Esophagus (tissue), 2 donors: ENCODE data around the gene NOC4L. TPM values are rescaled to one million over a fixed set of nuclear protein-coding genes. Genes with fewer than 3 reads are reported as not detected.
A peak's percentile ranks its signal among the peaks of the same experiment; 100 is the strongest.
"Not testable (repeated sequence)": the region's sequence is repeated elsewhere in the genome, so short reads cannot be mapped to it uniquely, and the experiment has no call there.

ENCODE experiments used
- H3K27ac ChIP-seq, 2 donors: one replicate each; pipeline ENCODE4 v1.5.1; 2013; ENCODE audit warnings: low read depth in 2 of 2, mild to moderate bottlenecking in 2 of 2, inconsistent platforms in 1 of 2, low read length in 1 of 2, moderate library complexity in 1 of 2
- H3K27me3 ChIP-seq, 2 donors: one replicate each; pipeline ENCODE4 v1.6.1; 2013; ENCODE audit warnings: low read length in 2 of 2, control low read depth in 1 of 2, mild to moderate bottlenecking in 1 of 2; ENCODE audit not compliant: insufficient read depth in 2 of 2, control insufficient read depth in 1 of 2
- H3K36me3 ChIP-seq, 2 donors: one replicate each; pipeline ENCODE4 v1.6.1; 2013; ENCODE audit warnings: low read length in 1 of 2; ENCODE audit not compliant: control insufficient read depth in 2 of 2, insufficient read depth in 2 of 2
- H3K4me1 ChIP-seq, 2 donors: one replicate each; pipeline ENCODE4 v1.6.1; 2013; ENCODE audit warnings: low read length in 1 of 2; ENCODE audit not compliant: control insufficient read depth in 2 of 2, insufficient read depth in 2 of 2
- H3K4me3 ChIP-seq, 2 donors: one replicate each; pipeline ENCODE4 v1.5.1; 2013; ENCODE audit warnings: low read length in 2 of 2, mild to moderate bottlenecking in 2 of 2, low read depth in 1 of 2, moderate library complexity in 1 of 2
- H3K9me3 ChIP-seq, 2 donors: one replicate each; pipeline ENCODE4 v1.6.1; 2013; ENCODE audit warnings: mild to moderate bottlenecking in 2 of 2, low read depth in 1 of 2, low read length in 1 of 2, moderate library complexity in 1 of 2; ENCODE audit not compliant: control insufficient read depth in 2 of 2, insufficient read depth in 1 of 2
- WGBS, 2 donors: extraction: QIAGEN DNeasy Blood & Tissue Kit; methylation state at CpG; one replicate each; pipeline ENCODE4 v1.1.7; 2013; 5-methylcytosine and 5-hydroxymethylcytosine counted together
- polyA plus RNA-seq, 2 donors: library from polyadenylated mRNA; stranded (reverse); fragments of 200-250 nt; gene quantifications; one replicate each; pipeline ENCODE4 v1.2.3, GENCODE V29; 2013
- donor health status: healthy with polysubstance abuse.
- donor health status: Bipolar disorder and iron deficiency.

Gene NOC4L
- polyA plus RNA-seq, result 10 to 100 TPM; 20.6 to 22.7 TPM

GRCh38 chr12:132144115-132144809, at the start of gene NOC4L, which contains the start of gene DDX51:
Gene NOC4L (plus strand): TSS chr12:132144457. CDS start chr12:132144489, 32 bp downstream.
Gene DDX51 (minus strand): TSS chr12:132144319. CDS start chr12:132144296, 23 bp downstream.
- Histone ChIP-seq H3K4me3 (peak within 1 kb of the TSS; percentile 88 to 100), H3K36me3 (peaks cover 13 to 37% of the 10 kb centered on the region in 2 donors), H3K27me3 (no peaks in the 10 kb centered on the region), H3K9me3 (no peaks in the 10 kb centered on the region), H3K27ac (peak within 1 kb of the TSS; percentile 81 to 85), H3K4me1 (peaks cover 6 to 21% of the 10 kb centered on the region in 2 donors)
- WGBS, 2 donors, result 0 to 1% methylated on average over 94 to 100 of the region's 100 CpGs

GRCh38 chr12:132095520-132096409, 48.5 kb upstream of the NOC4L start:
- Histone ChIP-seq H3K27ac (no peak overlapping the region), H3K27me3 (no peaks in the 10 kb centered on the region), H3K4me3 (no peak overlapping the region), H3K36me3 (peaks cover 0 to 10% of the 10 kb centered on the region in 2 donors), H3K4me1 (no peaks in the 10 kb centered on the region), H3K9me3 (no peaks in the 10 kb centered on the region)
- 92 to 93% methylated on average over 11 of the region's 11 CpGs for WGBS, 2 donors

- no peaks in the 10 kb centered on the region for H3K27me3 ChIP-seq
- H3K9me3 ChIP-seq, result no peaks in the 10 kb centered on the region
- no peaks in the 10 kb centered on the region for H3K4me1 ChIP-seq
- 91 to 94% methylated on average over 12 of the region's 12 CpGs for WGBS, 2 donors
- H3K36me3 ChIP-seq, result peaks cover 0 to 10% of the 10 kb centered on the region in 2 donors
- no peak overlapping the region for H3K27ac ChIP-seq
- no peak overlapping the region for H3K4me3 ChIP-seq
Observed at GRCh38 chr12:132099739-132100138, 44.5 kb upstream of the NOC4L start.

DNA sequence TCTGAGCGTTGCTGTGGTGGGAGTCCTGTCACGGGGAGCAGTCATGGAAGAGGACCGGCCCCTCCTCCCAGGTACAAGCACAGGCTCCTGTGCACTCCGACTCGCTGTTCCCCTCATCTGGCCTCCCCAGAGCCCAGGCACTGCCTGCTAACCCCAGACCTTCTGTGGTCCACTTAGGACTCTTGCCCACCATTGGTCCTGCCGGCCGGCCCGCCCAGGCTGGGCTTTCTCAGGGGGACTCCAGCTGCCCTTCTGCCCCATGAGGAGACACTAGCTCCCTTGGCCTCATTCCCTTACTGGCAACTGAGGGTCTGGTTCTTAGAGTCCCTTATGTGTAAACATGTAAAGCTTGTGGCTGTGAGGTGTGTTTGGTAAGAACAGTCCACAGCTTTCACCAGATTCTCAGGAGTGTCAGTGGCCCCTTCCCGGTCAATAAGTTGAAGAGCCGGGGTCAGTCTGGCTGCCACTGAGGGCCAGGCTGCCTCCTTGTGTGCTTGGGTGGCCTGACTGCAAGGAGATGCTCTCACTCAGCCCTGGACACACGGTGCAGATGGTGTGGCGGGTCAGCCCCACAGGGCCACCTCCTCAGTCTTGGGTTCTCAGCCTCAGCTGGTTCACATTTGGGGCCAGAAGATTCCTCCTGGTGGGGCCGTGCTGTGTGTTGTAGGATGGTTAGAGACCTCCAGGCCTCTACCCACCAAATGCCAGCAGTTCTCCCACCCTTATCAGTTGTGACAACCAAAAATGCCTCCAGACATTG, 43.8 kb upstream of the NOC4L start:
- no peaks in the 10 kb centered on the region for H3K27me3 ChIP-seq
- H3K36me3 ChIP-seq, result peaks cover 0 to 13% of the 10 kb centered on the region in 2 donors
- H3K4me3 ChIP-seq, result no peak overlapping the region
- H3K9me3 ChIP-seq, result no peaks in the 10 kb centered on the region
- no peaks in the 10 kb centered on the region for H3K4me1 ChIP-seq
- WGBS, 2 donors, result 95 to 96% methylated on average over 13 of the region's 13 CpGs
- no peak overlapping the region for H3K27ac ChIP-seq

- Histone ChIP-seq H3K36me3 (peaks cover 0 to 13% of the 10 kb centered on the region in 2 donors), H3K4me1 (no peaks in the 10 kb centered on the region), H3K27ac (no peak overlapping the region), H3K9me3 (no peaks in the 10 kb centered on the region), H3K4me3 (no peak overlapping the region), H3K27me3 (no peaks in the 10 kb centered on the region)
- WGBS, 2 donors, result 83 to 91% methylated on average over 9 of the region's 9 CpGs
Observed at GRCh38 chr12:132102297-132102696, 42.0 kb upstream of the NOC4L start.

- not testable (repeated sequence) for H3K4me1 ChIP-seq, H3K9me3 ChIP-seq, H3K27ac ChIP-seq, H3K27me3 ChIP-seq, H3K4me3 ChIP-seq
- peaks cover 0 to 13% of the 10 kb centered on the region in 2 donors for H3K36me3 ChIP-seq
- WGBS, 2 donors, result 79 to 83% methylated on average over 14 of the region's 14 CpGs
Observed at GRCh38 chr12:132103072-132103471, 41.2 kb upstream of the NOC4L start.

- Histone ChIP-seq H3K9me3 (no peaks in the 10 kb centered on the region), H3K4me3 (no peak overlapping the region), H3K4me1 (no peaks in the 10 kb centered on the region), H3K27me3 (no peaks in the 10 kb centered on the region), H3K36me3 (peaks cover 2 to 13% of the 10 kb centered on the region in 2 donors), H3K27ac (no peak overlapping the region)
- WGBS, 2 donors, result 86 to 92% methylated on average over 26 of the region's 26 CpGs
Observed at GRCh38 chr12:132103542-132104308, 40.5 kb upstream of the NOC4L start.

GRCh38 chr12:132105467-132105866, 38.8 kb upstream of the NOC4L start:
- Histone ChIP-seq H3K9me3 (no peaks in the 10 kb centered on the region), H3K27me3 (no peaks in the 10 kb centered on the region), H3K4me3 (no peak overlapping the region), H3K36me3 (peaks cover 2 to 9% of the 10 kb centered on the region in 2 donors), H3K27ac (no peak overlapping the region), H3K4me1 (no peaks in the 10 kb centered on the region)
- WGBS, 2 donors, result 91% methylated on average over 6 of the region's 6 CpGs
